GM19023 (cell line): ENCODE measurements around the gene C10orf62.

Experiments used
- ATAC-seq: cut with Tn5 transposase; IDR thresholded peaks from one replicate; pipeline ENCODE4 v1.9.1; 2021; ENCODE audit warnings: mild to moderate bottlenecking, moderate library complexity; ENCODE audit not compliant: unreplicated experiment

The C10orf62 gene

GRCh38 chr10:97584798-97585438, 4.6 kb upstream of the C10orf62 start:
- no peak for ATAC-seq

- ATAC-seq: no peak
Measured at GRCh38 chr10:97585439-97585811, 4.1 kb upstream of the C10orf62 start.

GRCh38 chr10:97587183-97587582, 2.3 kb upstream of the C10orf62 start:
- no peak for ATAC-seq

- ATAC-seq: no peak
Measured at GRCh38 chr10:97590082-97590747, 694 bp downstream of the C10orf62 start.

GRCh38 chr10:97590748-97591495, 1.4 kb downstream of the C10orf62 start:
- ATAC-seq: no peak

GRCh38 chr10:97593421-97593820, 3.9 kb downstream of the C10orf62 start:
- no peak for ATAC-seq

GRCh38 chr10:97596101-97597082, 6.9 kb downstream of the C10orf62 start:
- ATAC-seq: no peak

- ATAC-seq: no peak
Measured at GRCh38 chr10:97597778-97598177, 8.3 kb downstream of the C10orf62 start.

- no peak for ATAC-seq
Measured at GRCh38 chr10:97598407-97599271, 9.1 kb downstream of the C10orf62 start.

GRCh38 chr10:97599272-97599619, 9.7 kb downstream of the C10orf62 start:
- ATAC-seq: no peak

GRCh38 chr10:97600616-97601015, 11.1 kb downstream of the C10orf62 start:
- no peak for ATAC-seq

GRCh38 chr10:97601268-97602215, 12.0 kb downstream of the C10orf62 start:
- ATAC-seq: no peak

- ATAC-seq: no peak
Measured at GRCh38 chr10:97607095-97607636, 17.6 kb downstream of the C10orf62 start.

GRCh38 chr10:97608991-97609561, 19.6 kb downstream of the C10orf62 start:
- no peak for ATAC-seq

- ATAC-seq: no peak
Measured at GRCh38 chr10:97611473-97611872, 22.0 kb downstream of the C10orf62 start.

- no peak for ATAC-seq
Measured at GRCh38 chr10:97612386-97612785, 22.9 kb downstream of the C10orf62 start.

GRCh38 chr10:97618285-97618684, 28.8 kb downstream of the C10orf62 start:
- ATAC-seq: no peak

- ATAC-seq: no peak
Measured at GRCh38 chr10:97618733-97619132, 29.2 kb downstream of the C10orf62 start.
